Hindlimb muscle (tissue), 1 donor: ENCODE measurements around the gene BHLHE40. TPM values are rescaled to one million over a fixed set of nuclear protein-coding genes. Genes with fewer than 3 reads are reported as not detected.

Source experiments
- DNase-seq: peaks from one replicate; pipeline ENCODE4 v3.0.0-alpha.2; 2013
- polyA plus RNA-seq: library from polyadenylated mRNA; unstranded; fragments of 120-200 nt; gene quantifications from one replicate; pipeline ENCODE4 v1.2.1, GENCODE V29; 2013; ENCODE audit not compliant: insufficient read length

The BHLHE40 gene
- polyA plus RNA-seq, 1 donor = 29.5 TPM

GRCh38 chr3:5021116-5022092 lies 42.2 kb downstream of the BHLHE40 start:
- no peak for DNase-seq

DNA sequence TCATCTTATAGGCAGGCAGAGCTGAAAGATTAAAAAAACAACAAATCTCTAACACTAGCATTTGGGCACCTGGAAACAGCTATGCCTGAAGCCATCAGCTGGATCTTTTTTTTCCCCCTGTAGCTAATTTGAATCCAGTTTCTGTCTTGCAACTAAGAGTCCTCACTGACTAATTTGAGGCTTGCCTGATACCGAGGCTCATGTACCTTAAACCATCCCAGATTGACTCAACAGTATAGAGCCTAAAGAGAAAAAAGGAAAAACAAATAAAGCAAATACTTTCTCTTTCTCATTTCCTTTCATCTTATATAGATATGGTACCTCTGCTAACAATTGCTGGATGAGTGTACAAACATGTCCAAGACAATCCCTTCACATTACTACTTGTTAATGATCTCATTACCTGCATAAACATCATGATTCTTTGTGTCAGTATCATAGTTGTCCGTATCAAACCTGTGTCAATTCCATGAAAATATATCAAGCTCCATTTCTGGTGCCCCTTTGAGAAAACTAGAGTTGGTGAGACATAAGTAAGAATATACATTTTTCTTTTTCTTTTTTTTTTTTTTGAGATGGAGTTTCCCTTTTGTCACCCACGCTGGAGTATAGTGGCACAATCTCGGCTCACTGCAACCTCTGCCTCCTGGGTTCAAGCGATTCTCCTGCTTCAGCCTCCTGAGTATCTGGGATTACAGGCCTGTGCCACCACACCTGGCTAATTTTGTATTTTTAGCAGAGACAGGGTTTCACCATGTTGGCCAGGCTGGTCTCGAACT lies 43.1 kb downstream of the BHLHE40 start:
- no peak for DNase-seq

DNA sequence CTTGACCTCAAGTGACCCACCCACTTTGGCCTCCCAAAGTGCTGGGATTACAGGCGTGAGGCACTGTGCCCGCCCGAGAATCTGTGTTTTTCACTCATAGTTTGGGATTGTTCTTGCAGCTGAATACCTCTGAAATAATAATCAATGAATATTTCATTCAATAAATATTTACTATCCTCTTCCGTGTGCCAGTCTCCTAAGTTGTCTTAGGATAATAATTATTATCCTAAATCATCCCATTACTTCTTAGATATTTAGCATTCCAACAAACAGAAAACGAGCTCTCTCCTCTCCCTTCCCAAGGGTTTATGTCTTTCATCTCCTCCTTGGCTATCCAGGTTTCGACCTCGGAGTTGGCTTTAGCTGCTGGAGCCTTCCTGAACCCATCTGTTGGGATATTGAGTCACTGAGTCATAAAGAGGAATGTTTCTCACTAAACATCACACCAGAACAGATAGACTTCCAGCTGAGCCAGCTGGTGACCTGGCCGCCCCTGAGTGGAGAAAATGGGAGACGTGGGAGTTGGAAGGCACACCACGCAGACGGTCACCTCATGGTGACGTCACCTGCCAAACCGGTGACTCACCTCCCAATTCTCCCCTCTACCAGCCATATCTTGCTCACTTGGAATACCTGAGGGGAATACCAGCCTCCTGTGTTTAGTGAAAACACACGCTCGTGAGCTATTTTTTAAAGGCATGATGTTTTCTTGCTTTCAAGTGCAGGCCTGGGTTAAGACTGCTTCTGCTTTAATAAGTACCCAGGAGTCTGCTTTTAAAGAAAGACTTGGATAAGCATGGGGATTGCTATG lies 43.9 kb downstream of the BHLHE40 start:
- DNase-seq = no peak

- no peak for DNase-seq
These were observed 44.6 kb downstream of the BHLHE40 start for GRCh38 chr3:5023777-5024346.

DNA sequence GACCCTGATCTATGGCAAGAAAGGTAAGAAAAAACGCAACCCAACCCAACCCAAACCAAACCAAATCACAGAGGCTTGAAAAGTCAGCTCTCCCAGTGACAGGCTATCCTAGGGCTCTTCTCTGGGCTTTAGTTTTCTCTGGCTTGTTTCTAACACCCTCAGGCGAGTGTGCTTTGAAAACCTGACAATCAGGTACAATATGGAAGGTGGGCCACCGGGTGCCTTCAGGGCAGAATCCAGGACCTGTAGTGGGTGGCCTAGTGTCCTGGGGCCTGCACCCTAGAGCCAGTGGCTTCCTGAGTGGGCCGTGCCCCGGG lies 46.8 kb downstream of the BHLHE40 start:
- no peak for DNase-seq

DNA sequence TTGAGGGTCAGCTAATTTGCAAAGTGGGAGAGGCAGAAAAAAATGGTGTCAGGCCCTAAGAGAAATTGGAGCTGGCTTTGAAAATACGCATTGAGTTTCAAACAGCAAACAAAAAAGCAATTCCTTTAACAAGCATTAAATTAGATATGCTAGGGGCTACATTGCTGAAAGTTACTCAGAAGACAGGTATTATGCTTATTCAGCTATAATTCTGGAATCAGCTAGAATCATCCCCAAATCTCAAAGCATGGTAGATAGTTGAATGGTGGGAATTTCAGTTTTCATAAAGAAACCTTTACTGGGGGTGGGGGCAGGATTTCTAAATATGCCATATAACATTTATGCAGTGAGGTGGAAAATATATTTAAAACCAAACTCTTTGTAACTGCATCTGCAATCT lies 50.5 kb downstream of the BHLHE40 start:
- no peak for DNase-seq

- DNase-seq = no peak
These were observed 50.9 kb downstream of the BHLHE40 start for GRCh38 chr3:5030152-5030551.

DNA sequence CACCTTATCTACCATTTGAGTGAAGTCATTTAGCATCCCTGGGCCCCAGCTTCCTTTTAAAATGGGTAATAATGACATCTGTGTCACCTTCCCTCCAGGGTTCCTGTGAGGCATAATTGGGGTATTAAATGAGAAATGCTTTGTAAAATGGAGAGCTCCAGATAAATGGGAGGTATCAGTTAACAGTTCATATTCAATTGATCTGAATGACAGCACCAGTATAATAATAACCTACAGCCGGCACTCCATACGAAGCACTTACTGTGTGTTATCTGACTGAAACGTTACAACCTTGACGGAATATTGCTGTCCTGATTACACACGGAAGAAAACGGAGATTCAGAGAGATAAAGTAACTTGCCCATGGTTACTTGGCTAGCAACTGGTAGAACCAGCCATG lies 53.6 kb downstream of the BHLHE40 start:
- no peak for DNase-seq

Other genes starting within 250 kb of the BHLHE40 start
- gene ARL8B, start 142.9 kb downstream of the BHLHE40 start, polyA plus RNA-seq = 39.9 TPM
- gene EDEM1, start 208.3 kb downstream of the BHLHE40 start, polyA plus RNA-seq = 11.9 TPM